HG03342 (cell line): Measurements from ENCODE around the gene ABCD2.
"Not testable (repeated sequence)": the region's sequence is repeated elsewhere in the genome, so short reads cannot be mapped to it uniquely, and the experiment has no call there.

Experiments
- ATAC-seq: cut with Tn5 transposase; IDR thresholded peaks from one replicate; pipeline ENCODE4 v1.9.1; 2021; ENCODE audit warnings: mild to moderate bottlenecking, moderate library complexity; ENCODE audit not compliant: unreplicated experiment

Gene ABCD2

DNA sequence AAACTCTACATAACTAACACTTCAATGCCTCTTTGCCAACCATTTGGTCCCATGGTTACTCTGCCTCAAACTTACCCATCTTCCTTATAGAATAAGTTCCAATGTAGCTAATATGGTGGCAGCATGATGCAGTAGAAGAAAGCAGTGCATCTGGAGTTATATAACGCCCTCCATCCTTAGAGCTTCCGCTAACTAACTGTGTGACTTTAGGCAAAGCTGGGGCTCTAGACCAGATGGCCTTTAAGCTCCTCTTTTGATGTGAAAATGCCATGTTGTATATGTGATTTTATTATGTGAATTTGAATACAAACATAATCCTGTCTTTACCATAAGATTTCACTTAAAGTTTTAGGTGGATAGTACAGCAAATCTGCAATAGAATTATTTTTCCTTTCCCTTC, 6.1 kb downstream of the ABCD2 start:
- ATAC-seq, result no peak

- no peak for ATAC-seq
These were observed 7.4 kb downstream of the ABCD2 start for GRCh38 chr12:39612250-39612649.

DNA sequence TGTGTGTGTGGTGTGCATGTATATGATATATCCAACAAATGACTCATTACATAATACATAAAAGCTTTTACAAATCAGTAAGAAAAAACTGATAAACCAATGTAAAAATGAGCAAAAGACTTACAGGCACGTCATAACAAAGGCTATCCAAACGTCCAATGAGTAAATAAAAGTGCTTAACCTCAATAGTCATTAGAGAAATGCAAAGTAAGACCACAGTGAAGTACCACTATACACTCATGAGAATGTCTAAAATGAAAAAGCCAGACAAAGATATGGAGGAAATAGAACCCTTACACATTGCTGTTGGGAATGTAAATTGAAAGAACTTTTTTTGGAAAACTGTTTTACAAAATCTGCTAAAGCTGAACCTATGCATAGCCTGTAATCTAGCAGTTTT, 7.8 kb downstream of the ABCD2 start:
- ATAC-seq, result no peak

DNA sequence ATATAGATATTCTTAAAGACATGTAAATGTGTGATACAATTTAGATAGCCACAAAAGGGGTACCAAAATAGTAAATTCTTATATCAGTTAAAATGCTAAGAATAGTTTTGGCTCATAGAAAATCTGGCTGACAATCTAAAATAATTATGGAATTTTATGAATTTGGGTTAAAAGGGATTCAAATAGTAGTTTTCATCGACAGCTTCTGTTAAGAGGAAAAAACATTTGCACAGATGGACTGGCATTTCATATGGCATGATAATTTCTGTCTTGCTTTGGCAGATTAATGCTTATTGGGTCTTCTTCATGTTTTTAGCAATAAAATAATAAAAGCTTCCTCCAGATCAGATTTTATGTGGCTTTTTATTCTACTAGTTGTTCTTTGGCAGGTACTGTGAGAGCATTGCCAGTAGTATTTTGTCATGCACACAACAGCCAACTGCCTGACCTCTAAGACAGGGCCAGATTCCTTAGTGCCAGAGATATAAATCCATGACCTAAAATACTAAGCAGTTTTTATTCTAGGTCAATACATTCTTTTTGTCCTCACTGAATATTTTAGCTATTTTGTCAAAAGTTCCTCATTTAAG, 9.1 kb downstream of the ABCD2 start:
- no peak for ATAC-seq

GRCh38 chr12:39606712-39607423, 12.7 kb downstream of the ABCD2 start:
- no peak for ATAC-seq

GRCh38 chr12:39605996-39606395, 13.6 kb downstream of the ABCD2 start:
- no peak for ATAC-seq

DNA sequence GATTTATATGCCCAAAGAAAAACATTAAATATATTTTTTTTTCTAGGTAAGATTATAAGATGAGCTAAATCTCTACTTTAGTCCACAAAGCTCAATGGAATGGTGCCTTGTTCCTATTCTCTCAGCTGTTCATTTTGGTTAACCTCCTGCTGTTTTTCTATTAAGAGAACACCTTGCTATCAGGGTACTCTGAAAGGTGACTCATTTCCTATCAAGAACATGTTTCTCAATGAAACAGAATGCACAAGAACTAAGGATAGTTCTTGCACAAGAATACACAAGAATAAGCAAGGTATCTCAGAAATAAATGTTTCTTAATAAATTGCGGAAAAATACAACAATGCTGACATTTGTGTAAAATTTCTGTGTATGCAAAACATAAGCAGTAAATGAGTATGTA, 14.1 kb downstream of the ABCD2 start:
- no peak for ATAC-seq

- no peak for ATAC-seq
These were observed 16.5 kb downstream of the ABCD2 start for GRCh38 chr12:39603065-39603464.

DNA sequence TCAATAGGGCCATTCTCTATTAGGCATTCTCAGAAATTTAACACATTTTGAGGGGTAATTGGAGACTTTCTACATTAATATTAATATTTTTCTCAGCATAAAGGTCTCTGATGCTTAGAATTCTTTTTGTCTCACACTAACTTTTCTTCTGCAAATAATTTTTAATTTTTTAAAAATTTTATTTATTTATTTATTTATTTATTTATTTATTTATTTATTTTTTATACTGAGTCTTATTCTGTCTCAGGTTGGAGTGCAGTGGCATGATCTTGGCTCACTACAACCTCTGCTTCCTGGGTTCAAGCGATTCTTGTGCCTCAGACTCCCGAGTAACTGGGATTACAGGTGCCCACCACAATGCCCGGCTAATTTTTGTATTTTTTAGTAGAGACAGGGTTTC, 17.7 kb downstream of the ABCD2 start:
- ATAC-seq, result not testable (repeated sequence)

DNA sequence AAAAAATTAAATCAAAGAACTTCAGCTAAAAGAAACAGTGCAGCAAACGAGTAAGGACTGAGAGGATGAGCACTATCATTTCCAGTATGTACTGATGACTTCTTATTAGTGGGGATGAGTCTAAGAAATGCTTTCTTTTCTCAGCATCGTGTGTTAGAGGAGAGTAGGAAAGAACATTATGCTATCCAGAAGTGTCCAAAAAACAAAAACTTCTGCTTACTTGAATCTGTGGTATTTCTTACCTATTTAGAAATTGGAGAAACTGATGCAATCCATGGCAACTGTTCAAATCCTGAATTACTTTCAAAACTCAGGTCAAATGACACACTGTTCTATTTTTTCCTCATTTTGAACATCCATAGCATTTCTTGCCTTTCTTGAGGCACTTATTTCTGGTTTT, 23.7 kb downstream of the ABCD2 start:
- ATAC-seq, result no peak

DNA sequence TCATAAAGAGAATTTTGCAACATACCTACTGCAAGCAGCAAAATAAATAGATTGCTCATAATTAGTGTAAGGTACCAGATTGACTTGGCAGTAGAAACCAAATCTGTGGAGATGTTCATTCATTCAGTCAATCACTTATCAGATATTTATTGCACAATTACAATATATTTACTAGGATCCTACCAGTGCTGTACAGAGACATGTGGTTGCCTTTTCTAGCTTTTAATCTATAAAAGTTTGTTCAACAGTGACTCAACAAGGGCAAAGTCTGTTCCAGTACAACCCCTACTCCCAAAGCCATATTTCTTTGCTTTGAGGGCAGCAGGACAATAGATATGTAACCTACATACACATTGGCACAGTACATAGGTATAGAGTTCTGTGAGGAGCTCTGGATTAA, 27.3 kb downstream of the ABCD2 start:
- ATAC-seq, result no peak

- ATAC-seq, result no peak
These were observed 31.3 kb downstream of the ABCD2 start for GRCh38 chr12:39588348-39588747.

DNA sequence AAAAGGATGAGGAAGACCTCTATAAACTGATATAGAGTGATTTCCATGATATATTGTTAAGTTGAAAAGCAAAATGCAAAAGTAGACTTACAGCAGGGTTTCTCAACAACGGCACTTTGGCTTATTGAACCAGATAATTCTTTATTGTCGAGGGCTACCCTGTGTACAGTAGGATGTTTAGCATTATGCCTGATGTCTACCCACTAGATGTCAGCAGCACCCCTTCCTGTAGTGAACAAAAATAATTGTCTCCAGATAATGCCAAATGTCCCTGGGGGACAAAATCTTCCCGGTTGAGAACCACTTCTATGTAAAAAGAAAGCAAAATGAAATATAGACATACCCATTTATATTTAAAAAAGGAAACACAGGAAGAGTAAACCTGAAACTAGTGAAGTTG, 32.4 kb downstream of the ABCD2 start:
- ATAC-seq, result no peak

GRCh38 chr12:39586816-39587215, 32.8 kb downstream of the ABCD2 start:
- no peak for ATAC-seq

GRCh38 chr12:39581592-39581991, 38.0 kb downstream of the ABCD2 start:
- ATAC-seq, result no peak

- ATAC-seq, result no peak
These were observed 44.1 kb downstream of the ABCD2 start for GRCh38 chr12:39575498-39575875.

DNA sequence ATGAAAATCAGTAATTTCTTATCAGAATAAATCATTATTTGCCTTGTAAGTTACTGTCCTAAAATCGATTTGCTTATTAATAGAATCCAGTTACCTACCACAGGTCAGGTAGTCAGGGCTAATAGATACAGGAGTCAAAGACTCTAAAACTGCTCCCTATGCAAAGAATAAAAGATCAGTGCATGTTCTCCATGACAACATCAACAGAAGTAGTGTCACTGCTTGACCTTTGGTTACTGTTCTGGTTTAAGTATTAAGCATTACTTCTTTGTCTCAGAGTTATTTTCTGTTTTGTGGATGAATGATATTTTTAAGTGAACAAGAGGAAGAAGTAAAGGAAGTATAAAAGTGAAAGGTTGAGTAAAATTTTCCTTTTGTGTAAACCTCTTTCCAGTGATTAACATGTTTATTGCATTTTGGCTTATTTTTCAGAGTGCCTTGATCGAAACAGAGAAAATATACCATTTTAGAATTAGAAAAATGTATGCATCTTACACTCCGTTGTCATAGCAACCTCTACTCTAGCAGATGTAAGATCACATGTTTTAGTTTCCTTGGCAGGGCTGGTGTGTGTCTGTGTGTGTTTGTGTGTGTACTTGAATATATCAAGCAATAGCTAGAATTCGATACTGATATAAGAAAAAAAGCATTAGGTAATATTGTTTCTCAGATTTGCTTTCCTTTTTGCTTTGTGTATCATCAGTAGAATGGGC, 44.7 kb downstream of the ABCD2 start:
- no peak for ATAC-seq

DNA sequence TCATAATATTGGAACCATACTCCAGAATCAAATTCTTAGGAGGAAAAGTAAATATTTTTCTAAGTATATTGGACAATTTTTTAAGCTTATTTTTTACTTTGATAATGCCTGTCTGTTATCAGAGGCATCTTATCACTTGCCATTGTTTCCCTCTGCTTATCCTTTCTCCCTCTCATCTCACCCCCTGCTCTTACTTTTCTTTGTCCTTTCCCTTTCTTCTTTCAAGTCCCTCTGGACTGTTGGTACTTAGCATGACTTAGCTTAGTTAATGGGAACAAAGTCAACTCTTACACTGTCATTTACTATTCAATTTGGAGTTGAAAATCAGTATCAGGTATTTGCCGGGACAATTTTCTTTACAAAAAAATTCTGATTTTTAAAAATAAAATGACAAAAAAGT, 45.2 kb downstream of the ABCD2 start:
- ATAC-seq, result no peak

GRCh38 chr12:39573971-39574370, 45.6 kb downstream of the ABCD2 start:
- ATAC-seq, result no peak

GRCh38 chr12:39572551-39572950, 47.1 kb downstream of the ABCD2 start:
- no peak for ATAC-seq

- no peak for ATAC-seq
These were observed 48.3 kb downstream of the ABCD2 start for GRCh38 chr12:39571351-39571750.

GRCh38 chr12:39553476-39553875, 66.1 kb downstream of the ABCD2 start:
- no peak for ATAC-seq
